ENCODE results near the gene SAPCD1. TPM values are rescaled to one million over a fixed set of nuclear protein-coding genes. Genes with fewer than 3 reads are reported as not detected.
A peak's percentile ranks its signal among the peaks of the same experiment; 100 is the strongest.

Gene SAPCD1
- total RNA-seq, 1 experiment from 2014 or later = 13.7 TPM

- H3K36me3 Mint-ChIP-seq = peaks cover 27% of the 10 kb centered on the region
- ATAC-seq = no peak
- DNase-seq (ENCODE audit: low spot score) = no peak
- POLR2A ChIA-PET = no interaction called here
- TF ChIP-seq ZNF396 (CRISPR knock-in tag; IDR thresholded peaks at IDR 0.05; ENCODE audit: borderline replicate concordance) = no peak
- no peak for TF ChIP-seq E2F4 (CRISPR knock-in tag; IDR thresholded peaks at IDR 0.05; ENCODE audit: borderline replicate concordance, low read depth)
- no peak for TF ChIP-seq ZNF532 (CRISPR knock-in tag; IDR thresholded peaks at IDR 0.05; ENCODE audit: borderline replicate concordance)
- TF ChIP-seq CBFB (CRISPR knock-in tag; IDR thresholded peaks at IDR 0.05; ENCODE audit: low read depth) = no peak
- TF ChIP-seq JAZF1 (CRISPR knock-in tag; IDR thresholded peaks at IDR 0.05) = no peak
- TF ChIP-seq SMAD4 (CRISPR knock-in tag; IDR thresholded peaks at IDR 0.05) = no peak
- no peak for TF ChIP-seq HMGXB4 (CRISPR knock-in tag; IDR thresholded peaks at IDR 0.05)
- no peak for TF ChIP-seq ATF6 (CRISPR knock-in tag; IDR thresholded peaks at IDR 0.05)
- TF ChIP-seq USF2 (CRISPR knock-in tag; IDR thresholded peaks at IDR 0.05) = no peak
- no peak for TF ChIP-seq MYBL2 (CRISPR knock-in tag; IDR thresholded peaks at IDR 0.05)
- TF ChIP-seq GRHL2 (CRISPR knock-in tag; IDR thresholded peaks at IDR 0.05; ENCODE audit: insufficient replicate concordance, severe bottlenecking) = no peak
- no peak for TF ChIP-seq CDX4 (CRISPR knock-in tag; IDR thresholded peaks at IDR 0.05; ENCODE audit: borderline replicate concordance)
- H3K4me1 Mint-ChIP-seq = peaks cover 40% of the 10 kb centered on the region
- no peaks in the 10 kb centered on the region for H3K27me3 Mint-ChIP-seq (ENCODE audit: low read depth)
- H3K4me3 Mint-ChIP-seq = peak overlapping the region; percentile 93; the same call in 1 of the 2 replicates
- H3K27ac Mint-ChIP-seq = no peak overlapping the region
- CTCF ChIA-PET = interaction anchor here (1.5 kb wide), 2 partner anchors 36 to 189 kb away, joined by 3 to 5 read pairs; no protein-coding TSS in a partner anchor
- H3K9me3 Mint-ChIP-seq = no peaks in the 10 kb centered on the region
Observed at GRCh38 chr6:31733734-31734133, 28.7 kb upstream of the SAPCD1 start.

GRCh38 chr6:31734247-31734820 is 28.1 kb upstream of the SAPCD1 start:
- Mint-ChIP-seq H3K9me3 (no peaks in the 10 kb centered on the region), H3K27ac (peak overlapping the region; percentile 70; the same call in 1 of the 2 replicates), H3K36me3 (peaks cover 27% of the 10 kb centered on the region), H3K4me1 (peaks cover 41% of the 10 kb centered on the region), H3K4me3 (peak overlapping the region; percentile 93), H3K27me3 (ENCODE audit: low read depth) (no peaks in the 10 kb centered on the region)
- ATAC-seq (no peak), DNase-seq (ENCODE audit: low spot score) (no peak)
- ChIA-PET CTCF (interaction anchor here (0.6 to 7.1 kb wide), 7 partner anchors 35 to 189 kb away, joined by 3 to 62 read pairs (median 5); partner anchors contain the start of gene LY6G5C), POLR2A (interaction anchor here (0.7 to 2.5 kb wide), 3 partner anchors 20 to 93 kb away, joined by 3 to 7 read pairs (median 3); partner anchors contain the start of gene HSPA1B)
- no peak for TF ChIP-seq STAT6 (CRISPR knock-in tag; conservative IDR thresholded peaks at IDR 0.05; ENCODE audit: low read depth)
- no peak for TF ChIP-seq ERG (CRISPR knock-in tag; IDR thresholded peaks at IDR 0.05)
- no peak for TF ChIP-seq FOXJ3 (CRISPR knock-in tag; IDR thresholded peaks at IDR 0.05; ENCODE audit: borderline replicate concordance)
- 0 out of 2 replicates have a peak, but pooled peaks have one; percentile 42 for TF ChIP-seq ZNF232 (CRISPR knock-in tag; IDR thresholded peaks at IDR 0.05)
